Epithelial cell of alveolus of lung (primary cell): Measurements from ENCODE around the gene URAD. TPM values are rescaled to one million over a fixed set of nuclear protein-coding genes. Genes with fewer than 3 reads are reported as not detected.

Experiments used
- total RNA-seq: library from RNA; depleted of rRNA; stranded (reverse); fragments of >200 nt; gene quantifications from 2 replicates; pipeline ENCODE4 v1.2.1, GENCODE V29; 2015

Gene URAD, protein sequence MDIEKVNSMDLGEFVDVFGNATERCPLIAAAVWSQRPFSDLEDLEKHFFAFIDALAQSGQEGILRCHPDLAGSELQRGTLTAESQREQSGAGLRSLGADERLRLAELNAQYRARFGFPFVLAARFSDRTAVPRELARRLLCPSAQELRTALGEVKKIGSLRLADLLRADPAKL
- not detected in 2 replicates for total RNA-seq

GRCh38 chr13:27988520-27988919 lies at the start of gene URAD:
Gene URAD (minus strand): TSS chr13:27988693. CDS start chr13:27988637, 56 bp downstream.

GRCh38 chr13:27969082-27969865 lies 19.2 kb downstream of the URAD start, which contains the start of gene CDX2:
Gene CDX2 (minus strand): TSS chr13:27969315. CDS start chr13:27969006, 309 bp downstream.

Other genes starting within 250 kb of the URAD start
- not detected in 2 replicates for gene GSX1, start 196.2 kb downstream of the URAD start, total RNA-seq
- gene PDX1, start 68.7 kb downstream of the URAD start, total RNA-seq: not detected in 2 replicates
- not detected in 2 replicates for gene CDX2, start 19.4 kb downstream of the URAD start, total RNA-seq
- gene FLT3, start 111.9 kb upstream of the URAD start, total RNA-seq: not detected in 2 replicates
- 10.7 and 15.9 TPM in 2 replicates for gene PAN3, start 149.9 kb upstream of the URAD start, total RNA-seq